GM19468 (cell line): Measurements from ENCODE around the gene IPO11.

Source experiments
- ATAC-seq: cut with Tn5 transposase; IDR thresholded peaks from one replicate; pipeline ENCODE4 v1.9.1; 2021; ENCODE audit warnings: mild to moderate bottlenecking, moderate library complexity, moderate number of reproducible peaks; ENCODE audit not compliant: unreplicated experiment; ENCODE audit errors: extremely low read depth

Gene IPO11

GRCh38 chr5:62412549-62413329 is at the start of gene IPO11:
Gene IPO11 (plus strand): TSS chr5:62412763. CDS start chr5:62437280, 24,517 bp downstream.
- peak; percentile 90 for ATAC-seq

GRCh38 chr5:62369039-62369438 is 43.5 kb upstream of the IPO11 start:
- no peak for ATAC-seq

- no peak for ATAC-seq
Observed at GRCh38 chr5:62371409-62371808, 41.2 kb upstream of the IPO11 start.

- ATAC-seq = no peak
Observed at GRCh38 chr5:62372600-62372999, 40.0 kb upstream of the IPO11 start.

GRCh38 chr5:62373382-62373781 is 39.2 kb upstream of the IPO11 start:
- ATAC-seq = no peak

- ATAC-seq = no peak
Observed at GRCh38 chr5:62374090-62374489, 38.5 kb upstream of the IPO11 start.

GRCh38 chr5:62375627-62376026 is 36.9 kb upstream of the IPO11 start:
- ATAC-seq = no peak

GRCh38 chr5:62376064-62376463 is 36.5 kb upstream of the IPO11 start:
- ATAC-seq = no peak

GRCh38 chr5:62385131-62385530 is 27.4 kb upstream of the IPO11 start:
- no peak for ATAC-seq

GRCh38 chr5:62385816-62386400 is 26.7 kb upstream of the IPO11 start:
- no peak for ATAC-seq

GRCh38 chr5:62386824-62387223 is 25.7 kb upstream of the IPO11 start:
- ATAC-seq = no peak

GRCh38 chr5:62395210-62395950 is 17.2 kb upstream of the IPO11 start:
- ATAC-seq = no peak

- ATAC-seq = peak; percentile 96
Observed at GRCh38 chr5:62403411-62404250, 8.9 kb upstream of the IPO11 start, which contains the start of gene DIMT1. Gene DIMT1 (minus strand): TSS chr5:62403905. CDS start chr5:62403772, 133 bp downstream.

- no peak for ATAC-seq
Observed at GRCh38 chr5:62413711-62414110, 1.1 kb downstream of the IPO11 start.

- no peak for ATAC-seq
Observed at GRCh38 chr5:62418462-62419076, 6.0 kb downstream of the IPO11 start.

- no peak for ATAC-seq
Observed at GRCh38 chr5:62419609-62420008, 7.0 kb downstream of the IPO11 start.

- no peak for ATAC-seq
Observed at GRCh38 chr5:62421414-62421813, 8.9 kb downstream of the IPO11 start.

GRCh38 chr5:62424763-62425162 is 12.2 kb downstream of the IPO11 start:
- ATAC-seq = no peak

- ATAC-seq = no peak
Observed at GRCh38 chr5:62431735-62432620, 19.4 kb downstream of the IPO11 start.
